HG03135 (cell line): Measurements from ENCODE around the gene WDR26.

ENCODE experiments used
- ATAC-seq: cut with Tn5 transposase; IDR thresholded peaks from one replicate; pipeline ENCODE4 v1.9.1; 2021; ENCODE audit warnings: mild to moderate bottlenecking, moderate library complexity; ENCODE audit not compliant: unreplicated experiment

The WDR26 gene

DNA sequence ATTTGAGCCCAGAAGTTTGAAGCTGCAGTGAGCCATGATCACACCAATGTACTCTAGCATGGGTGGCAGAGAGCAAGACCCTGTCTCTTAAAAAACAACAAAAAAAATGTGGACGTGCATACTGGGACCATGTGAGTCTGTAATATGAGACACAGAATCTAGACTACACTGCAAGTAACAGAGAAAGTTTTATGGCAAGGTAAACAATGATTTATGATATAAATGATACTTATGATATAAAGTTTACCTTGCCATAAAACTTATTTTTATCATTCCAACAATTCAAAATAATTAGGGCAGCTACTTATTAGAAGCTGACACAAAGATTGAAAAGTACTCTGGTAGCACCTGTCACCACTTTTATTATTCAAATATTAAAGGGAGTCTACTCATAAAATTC lies 34.7 kb downstream of the WDR26 start:
- ATAC-seq: no peak

DNA sequence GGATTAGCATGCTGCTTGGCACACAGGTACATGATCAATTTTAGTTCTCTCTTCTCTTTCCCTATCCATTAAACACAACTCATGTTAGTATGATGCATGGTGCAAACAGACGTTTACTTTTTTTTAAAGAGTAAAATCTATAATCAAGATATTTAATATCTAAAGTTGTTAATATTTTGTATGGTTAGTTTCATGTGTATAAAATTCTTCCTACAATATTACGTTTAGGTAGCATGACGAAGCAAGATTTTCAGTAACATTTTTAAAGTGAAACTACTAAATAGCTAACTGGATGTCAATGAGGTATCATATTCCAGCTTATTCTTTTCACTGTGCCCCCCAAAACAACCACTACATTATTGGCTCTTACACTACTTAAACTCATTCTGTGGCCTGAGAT lies 41.3 kb downstream of the WDR26 start:
- no peak for ATAC-seq

DNA sequence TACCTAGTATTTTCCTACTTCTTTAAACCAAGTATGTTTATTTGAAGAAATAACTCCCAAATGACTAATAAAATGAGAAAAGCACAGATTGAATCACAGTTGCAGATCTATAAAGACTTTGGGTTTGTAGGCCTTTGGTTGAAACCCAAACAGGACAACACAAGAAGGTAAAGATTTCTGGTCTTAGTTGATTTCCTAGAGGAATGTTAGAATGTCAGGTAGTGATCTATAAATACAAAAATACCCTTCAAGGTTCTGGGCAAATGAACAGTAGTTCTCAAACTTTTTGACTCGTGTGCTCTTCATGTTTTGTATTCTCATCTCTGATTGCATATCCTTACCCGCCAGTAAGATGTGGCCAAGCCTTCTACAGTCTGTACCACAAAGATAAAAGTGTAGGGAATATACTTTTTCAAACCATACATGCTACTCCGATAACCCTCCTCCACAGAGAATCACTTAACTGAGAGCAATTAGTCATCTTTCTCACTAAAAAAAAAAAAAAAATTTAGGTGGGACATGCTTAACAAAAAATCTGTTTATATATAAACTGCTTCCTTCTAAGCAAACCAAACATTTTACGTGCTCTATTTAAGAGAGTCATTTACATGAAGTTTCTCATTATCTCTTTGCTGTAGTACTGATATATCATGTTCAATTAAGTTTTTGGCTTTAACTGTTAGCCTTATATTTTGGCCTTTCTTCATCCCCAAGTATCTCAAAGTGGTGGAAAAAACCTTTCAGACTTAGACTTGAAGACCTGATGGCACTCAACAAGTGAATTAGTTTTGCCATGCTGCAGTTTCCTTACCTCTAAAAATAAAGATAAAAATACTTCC lies 42.0 kb downstream of the WDR26 start:
- no peak for ATAC-seq

DNA sequence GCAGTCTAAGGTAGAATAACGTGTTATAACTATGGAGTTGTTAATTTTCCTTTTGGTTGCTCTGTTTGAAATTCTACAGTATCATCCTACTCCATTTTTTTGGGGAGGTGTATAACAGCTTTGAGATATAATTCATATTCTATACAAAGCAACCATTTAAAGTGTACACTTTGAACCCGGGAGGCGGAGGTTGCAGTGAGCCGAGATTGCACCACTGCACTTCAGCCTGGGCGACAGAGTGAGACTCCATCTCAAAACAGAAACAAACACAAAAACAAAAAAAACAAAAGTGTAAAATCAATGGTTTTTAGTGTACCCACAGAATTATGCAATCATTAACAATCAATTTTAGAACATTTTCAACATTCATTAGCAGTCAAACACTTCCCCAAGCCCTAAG lies 44.1 kb downstream of the WDR26 start:
- ATAC-seq: no peak

DNA sequence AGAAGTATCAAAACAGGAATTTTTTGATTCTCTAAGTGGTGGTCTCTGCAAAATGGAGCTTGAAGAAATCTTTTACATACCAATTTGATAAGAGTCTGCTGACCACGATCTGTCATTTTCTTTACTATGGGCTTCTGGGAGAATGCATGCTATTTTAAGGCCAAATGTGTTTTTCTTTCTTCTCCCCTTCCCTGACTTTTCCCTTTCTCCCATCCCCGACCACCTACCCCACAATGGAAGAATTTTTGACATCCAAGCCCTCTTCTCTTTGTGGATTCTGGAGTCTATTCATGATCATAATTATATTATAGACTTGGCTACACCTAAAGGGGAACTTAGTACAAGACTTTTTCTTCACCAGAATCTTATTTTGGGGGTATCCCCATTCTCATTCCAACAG lies 46.7 kb downstream of the WDR26 start:
- no peak for ATAC-seq

DNA sequence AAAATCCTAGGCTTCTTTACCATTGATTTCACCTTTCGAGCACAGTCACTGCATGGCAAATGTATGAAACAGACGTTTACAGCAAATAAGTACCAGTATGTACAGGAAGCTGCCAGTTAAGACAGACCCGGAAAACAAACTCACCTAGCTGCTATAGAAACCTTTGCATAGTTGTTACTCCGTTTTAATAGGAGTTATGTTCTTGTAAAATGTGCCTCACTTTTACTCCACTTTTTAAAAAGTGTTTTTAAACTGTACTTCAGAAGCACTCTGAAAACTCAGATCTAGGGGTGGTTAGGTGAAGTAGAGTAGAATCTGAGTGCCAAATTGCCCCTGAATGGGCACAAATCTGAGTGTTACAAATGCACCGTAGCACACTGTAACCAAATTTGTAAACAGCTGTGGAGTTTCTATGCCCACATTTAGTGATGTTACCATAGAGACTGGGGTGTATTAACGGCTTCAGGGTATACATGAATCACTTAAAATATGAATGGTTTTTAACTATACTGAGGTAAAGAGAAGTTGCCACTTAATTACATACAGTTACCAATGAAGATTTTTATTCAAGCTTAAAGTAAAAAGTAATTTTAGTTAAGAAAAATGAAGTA lies 47.2 kb downstream of the WDR26 start:
- ATAC-seq: no peak

DNA sequence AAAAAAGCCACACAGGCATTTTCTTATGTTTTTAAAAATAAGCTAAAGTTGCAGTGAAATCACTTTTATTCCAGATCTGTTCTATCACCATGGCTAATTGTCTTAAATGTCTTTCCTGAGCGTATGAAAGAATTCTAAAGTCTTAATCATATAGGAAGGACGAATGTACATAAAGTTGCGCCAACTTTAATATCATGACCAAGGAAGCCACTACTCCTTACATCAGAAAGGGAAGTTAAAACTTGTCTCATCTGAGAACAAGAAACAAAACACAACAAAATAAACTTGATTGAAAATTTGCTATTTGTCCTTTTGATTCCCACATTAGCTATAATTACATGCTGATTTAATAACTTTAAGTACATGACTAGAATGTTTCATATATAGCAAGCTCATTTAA lies 51.4 kb downstream of the WDR26 start:
- ATAC-seq: no peak

DNA sequence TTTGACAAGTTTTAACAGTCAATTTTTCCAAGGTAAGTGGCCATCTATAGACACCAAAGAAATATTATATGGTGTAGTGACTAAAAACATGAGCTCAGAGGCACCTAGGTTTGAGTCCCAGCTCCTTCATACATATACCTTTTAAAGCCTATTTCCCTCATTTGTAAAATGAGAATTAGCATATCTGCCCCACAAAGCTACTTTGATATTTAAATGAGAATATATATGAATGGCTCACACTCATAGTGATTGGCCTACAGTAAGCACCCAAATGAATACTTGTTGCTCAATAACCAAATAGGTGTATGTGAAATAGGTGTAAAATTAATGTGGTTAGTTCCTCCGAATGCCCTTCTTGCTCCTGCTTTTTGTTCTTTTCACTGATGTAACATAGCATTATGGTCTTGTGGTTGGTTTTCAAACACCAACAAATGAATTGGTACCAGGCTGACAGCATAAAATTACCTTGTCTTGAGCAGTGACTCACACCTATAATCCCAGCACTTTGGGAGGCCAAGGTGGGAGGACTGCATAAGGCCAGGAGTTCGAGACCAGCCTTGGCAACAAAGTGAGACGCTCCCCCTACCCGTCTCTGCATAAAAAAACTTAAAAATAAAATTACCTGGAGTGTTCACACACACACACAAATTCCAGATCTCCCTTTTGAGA lies 52.6 kb downstream of the WDR26 start:
- ATAC-seq: no peak

DNA sequence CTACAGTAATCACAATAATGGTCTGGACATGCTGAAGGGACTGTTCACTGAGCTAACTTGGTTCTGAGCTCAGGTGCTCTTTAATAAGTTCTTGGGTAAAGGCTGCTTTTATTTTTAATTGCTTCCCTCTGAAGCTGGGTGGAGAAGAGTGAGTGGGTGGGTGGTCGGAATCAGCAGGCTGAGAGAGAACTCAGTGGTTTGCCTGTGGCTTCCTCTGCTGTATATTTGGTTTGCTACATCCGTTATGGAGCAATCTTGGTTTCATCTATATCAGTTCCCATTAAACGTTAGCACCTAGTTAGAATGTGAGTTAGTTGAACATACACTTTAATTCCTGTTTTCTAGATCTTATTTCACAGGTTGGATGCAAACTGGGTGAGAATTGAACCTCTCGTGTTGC lies 54.6 kb downstream of the WDR26 start:
- ATAC-seq: peak; percentile 64

DNA sequence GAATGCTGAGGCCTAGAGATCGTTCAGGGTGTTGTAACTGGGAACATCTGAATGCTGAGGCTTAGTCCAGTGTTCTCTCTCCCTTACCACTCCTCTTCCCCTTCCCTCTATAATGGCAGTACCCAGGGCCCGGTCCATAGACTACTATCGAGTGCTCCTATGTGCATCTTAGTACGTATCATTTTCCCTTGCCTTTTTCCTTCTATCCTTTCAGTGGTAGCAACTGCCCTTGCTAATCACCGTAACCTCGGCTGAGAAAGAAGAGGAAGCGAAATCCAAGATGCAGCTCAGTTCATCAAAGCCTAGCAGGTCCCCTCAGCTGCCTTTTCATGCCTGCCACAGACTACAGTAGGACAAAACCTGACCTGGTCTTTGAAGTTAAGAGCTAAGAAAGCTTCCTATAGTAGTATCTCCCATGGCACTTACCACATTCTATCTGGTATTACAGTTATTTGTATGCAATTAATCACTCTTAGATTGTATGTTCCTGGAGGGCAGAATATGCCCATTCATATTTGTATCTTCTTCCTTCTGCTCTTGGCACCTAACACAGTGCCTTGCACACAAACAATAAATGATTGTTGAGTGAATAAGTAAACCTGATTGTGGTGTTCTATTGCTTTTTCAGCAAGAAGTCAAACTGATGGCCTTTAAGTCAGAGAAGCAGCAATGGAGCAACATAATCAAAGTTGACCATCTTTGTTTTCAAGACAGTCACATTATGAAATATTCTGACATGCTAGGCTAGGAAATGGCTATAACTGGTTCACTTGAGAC lies 55.6 kb downstream of the WDR26 start:
- ATAC-seq: peak; percentile 34

DNA sequence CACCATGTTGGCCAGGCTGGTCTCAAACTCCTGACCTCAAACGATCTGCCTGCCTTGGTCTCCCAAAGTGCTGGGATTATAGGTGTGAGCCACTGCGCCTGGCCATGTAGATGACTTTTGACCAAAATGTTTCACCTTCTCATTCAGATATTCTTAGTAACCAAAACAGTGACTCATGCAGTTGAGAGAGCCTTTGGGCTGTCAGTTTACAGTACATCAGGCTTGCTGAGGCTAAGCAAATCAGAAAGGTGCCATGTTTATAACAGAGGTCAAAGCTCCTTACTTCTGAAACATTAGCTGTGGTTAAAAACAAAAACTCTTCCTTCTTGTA lies 57.0 kb downstream of the WDR26 start:
- ATAC-seq: peak; percentile 37

DNA sequence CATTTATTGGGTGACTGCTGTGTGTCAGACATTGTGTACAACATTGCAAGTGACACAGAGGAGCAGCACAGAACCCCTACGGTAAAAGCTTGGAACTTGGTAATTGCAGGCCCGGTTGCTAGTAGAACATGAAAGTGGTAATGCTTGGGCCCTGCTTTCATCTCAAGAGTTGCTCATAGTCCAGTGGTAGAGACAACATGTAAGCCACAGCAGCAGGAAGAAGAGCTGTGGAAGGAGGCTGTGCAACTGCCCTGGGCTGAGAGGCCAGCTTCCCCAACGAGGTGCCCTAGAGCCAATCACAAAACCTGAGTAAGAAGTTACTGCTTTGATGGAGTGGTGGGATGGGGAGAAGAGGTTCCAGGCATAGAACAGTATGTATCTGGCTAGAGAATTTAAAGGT lies 59.5 kb downstream of the WDR26 start:
- ATAC-seq: no peak

DNA sequence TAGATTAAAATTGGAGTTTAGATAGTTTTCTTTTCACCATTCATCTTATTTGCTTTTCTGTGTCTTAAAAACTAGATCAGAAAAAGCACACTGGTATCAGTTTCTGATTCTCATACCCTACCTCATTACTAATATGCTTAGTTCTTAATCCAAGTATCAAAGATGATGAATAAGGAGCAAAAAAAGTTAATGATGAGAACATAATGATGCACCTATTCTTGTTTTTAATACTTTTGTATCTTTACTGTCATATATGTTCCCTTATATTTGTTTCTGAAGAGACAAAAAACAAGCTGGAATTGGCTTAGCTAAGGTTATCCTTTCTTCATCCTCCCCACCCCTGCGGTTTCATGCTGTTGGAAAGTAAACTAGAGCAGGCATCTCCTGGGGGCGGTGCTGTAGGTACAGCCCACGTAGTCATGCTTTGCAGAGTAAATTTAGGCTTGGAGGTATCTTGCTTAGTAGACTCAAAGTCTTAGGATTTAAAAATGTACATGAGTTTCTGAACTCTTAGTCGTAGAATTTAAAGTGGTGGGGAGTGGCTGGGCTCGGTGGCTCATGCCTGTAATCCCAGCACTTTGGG lies 61.5 kb downstream of the WDR26 start:
- no peak for ATAC-seq

DNA sequence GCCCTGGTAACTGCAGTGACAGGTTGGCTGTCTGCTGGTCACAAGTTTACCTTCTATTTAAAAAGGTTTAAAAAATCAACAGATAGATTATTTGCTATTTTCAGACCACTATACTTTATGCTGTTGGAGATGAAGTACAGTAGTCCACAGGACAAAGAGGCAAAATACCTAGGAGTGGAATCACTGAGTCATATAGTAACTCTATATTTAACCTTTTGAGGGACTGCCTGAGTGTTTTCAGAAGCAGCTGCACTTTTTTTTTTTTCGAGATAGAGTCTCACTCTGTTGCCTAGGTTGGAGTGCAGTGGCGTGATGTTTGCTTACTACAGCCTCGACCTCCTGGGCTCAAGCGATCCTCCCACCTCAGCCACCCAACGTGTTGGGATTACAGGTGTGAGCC lies 66.2 kb downstream of the WDR26 start:
- ATAC-seq: peak; percentile 67

DNA sequence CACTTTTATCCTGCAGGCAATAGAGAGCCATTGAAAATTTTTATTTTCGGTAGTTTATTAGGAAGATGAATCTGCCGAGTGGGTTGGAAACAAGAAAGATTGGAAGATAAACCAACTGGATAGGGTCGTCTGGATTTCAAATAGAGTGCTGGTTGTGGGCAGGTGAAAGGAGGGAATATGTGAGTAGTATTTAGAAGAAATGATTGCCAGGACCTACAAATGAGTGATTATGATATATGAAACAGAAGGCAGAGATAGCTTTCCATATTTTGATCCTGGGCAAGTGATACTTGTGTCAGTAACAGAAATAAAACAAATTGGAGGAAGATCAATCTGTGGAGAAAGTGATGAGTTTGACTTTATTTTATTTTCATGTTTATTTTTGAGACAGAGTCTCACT lies 75.4 kb downstream of the WDR26 start:
- no peak for ATAC-seq

DNA sequence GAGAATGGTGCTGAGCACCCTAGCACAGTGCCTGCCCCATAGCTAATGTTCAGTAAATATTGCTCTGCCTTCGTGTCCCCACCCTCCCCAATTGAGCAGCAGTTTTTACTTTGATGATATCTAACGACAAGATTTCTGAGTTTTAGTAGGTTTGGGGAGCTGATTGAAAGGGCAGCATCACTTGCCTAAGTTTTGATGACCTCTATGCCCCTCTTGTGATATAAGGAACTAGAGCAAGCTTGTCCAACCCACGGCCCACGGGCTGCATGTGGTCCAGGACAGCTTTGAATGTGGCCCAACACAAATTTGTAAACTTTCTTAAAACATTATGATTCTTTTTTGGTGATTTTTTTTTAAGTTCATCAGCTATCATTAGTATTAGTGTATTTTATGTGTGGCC lies 76.4 kb downstream of the WDR26 start:
- no peak for ATAC-seq

DNA sequence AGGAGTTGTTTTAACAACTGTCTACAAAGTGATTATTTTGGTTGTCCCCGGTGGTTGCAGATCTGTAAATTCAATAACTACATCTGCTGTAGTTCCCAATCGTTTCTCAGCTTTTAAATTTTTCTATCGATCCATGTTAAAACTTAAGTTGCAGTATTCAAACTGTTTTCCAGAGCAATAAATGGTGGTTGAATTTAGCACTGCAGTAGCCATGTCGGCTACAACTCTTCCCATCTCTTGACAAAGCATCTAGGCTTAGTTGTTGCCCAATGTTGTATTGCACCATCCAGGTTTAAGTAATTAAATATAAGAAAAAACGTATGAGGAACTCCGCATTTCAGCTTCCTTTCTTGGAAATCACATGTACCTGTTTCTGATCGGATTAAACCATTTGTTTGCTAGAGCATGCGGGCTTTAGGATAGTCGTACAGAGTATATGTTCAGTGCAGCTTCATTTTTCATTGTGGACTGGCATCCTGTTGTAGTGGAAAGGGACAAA lies 76.9 kb downstream of the WDR26 start:
- ATAC-seq: no peak

DNA sequence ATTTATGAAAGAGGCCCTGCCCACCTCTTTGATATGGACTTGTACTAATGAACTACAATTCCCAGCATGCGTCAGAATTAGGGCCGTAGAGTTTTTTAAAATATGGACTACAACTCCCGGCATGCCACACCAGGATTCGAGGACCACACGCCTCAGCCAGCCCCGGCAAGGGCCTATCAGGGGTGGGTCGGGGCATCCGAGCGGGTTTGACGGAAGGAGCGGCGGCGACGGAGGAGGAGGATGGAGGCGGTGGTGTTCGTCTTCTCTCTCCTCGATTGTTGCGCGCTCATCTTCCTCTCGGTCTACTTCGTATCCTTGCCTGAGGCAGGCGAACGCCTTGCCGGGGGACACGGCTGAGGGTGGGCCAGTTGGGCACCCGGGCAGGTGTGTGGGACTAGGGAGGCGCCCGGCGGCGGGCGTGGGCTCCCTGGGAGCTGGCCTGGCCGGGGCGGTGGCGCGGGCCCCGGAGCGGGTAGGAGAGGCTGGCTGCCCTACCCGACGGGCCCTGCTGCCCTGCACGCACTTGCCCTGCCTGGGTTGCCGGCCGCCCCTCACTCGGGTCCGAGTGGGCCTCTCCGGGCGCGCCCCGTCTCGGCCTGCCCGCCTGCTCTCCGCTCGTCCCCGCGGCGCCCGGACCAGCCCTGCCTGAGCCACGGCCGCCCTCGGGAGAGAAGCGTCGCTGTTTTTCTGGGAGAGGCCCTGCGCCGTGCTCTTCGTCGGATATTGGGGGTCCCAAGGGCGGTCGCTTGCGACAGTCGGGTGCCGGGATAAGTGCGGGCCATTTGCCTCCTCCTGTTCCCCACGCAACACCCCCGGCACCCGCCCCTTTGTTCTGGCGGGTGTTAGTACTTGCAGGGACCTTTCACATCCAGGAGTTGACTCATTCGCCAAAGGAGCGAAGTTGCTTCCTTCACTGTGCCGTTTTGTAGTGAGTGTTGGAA lies 77.6 kb downstream of the WDR26 start, which contains the start of gene CNIH4:
TSS of gene CNIH4 (plus strand) at position 195 of the 941 bp plus-strand sequence. CDS start at position 241, 46 bp downstream.
- ATAC-seq: peak; percentile 98
